Neutrophil (primary cell): ENCODE data around the gene KCNC1.

Experiments
- H3K27ac ChIP-seq: fragments of 200-600 bp; sonication (generic); 2 replicates; pipeline ENCODE4 v1.5.1; 2016; ENCODE audit warnings: mild to moderate bottlenecking, moderate library complexity
- H3K27me3 ChIP-seq: fragments of 200-600 bp; sonication (generic); 2 replicates; pipeline ENCODE4 v1.6.0; 2016; ENCODE audit warnings: mild to moderate bottlenecking
- H3K36me3 ChIP-seq: fragments of 200-600 bp; sonication (generic); 2 replicates; pipeline ENCODE4 v1.5.1; 2017
- H3K4me1 ChIP-seq, 2 experiments: fragments of 200-600 bp in 1 of 2; sonication (generic) in 1 of 2; 1 replicate in 1 of 2; 2 replicates in 1 of 2; pipeline versions ENCODE4 v1.5.1 to v1.6.1; 2013 to 2016; ENCODE audit warnings: low read depth in 1 of 2, low read length in 1 of 2, mild to moderate bottlenecking in 1 of 2, moderate library complexity in 1 of 2; ENCODE audit not compliant: control insufficient read depth in 1 of 2, insufficient read depth in 1 of 2
- H3K4me3 ChIP-seq, 2 experiments: fragments of 200-600 bp in 1 of 2; sonication (generic) in 1 of 2; 1 replicate in 1 of 2; 2 replicates in 1 of 2; pipeline ENCODE4 v1.5.1; 2013 to 2016; ENCODE audit warnings: low read depth in 1 of 2, low read length in 1 of 2, mild to moderate bottlenecking in 1 of 2, moderate library complexity in 1 of 2
- H3K9me3 ChIP-seq: fragments of 200-600 bp; sonication (generic); 2 replicates; pipeline ENCODE4 v1.5.1; 2016
- CTCF ChIP-seq: fragments of 200-600 bp; sonication (generic); IDR thresholded peaks from 2 replicates; pipeline ENCODE4 v1.5.1; 2016; ENCODE audit warnings: antibody characterized with exemption

The KCNC1 gene

GRCh38 chr11:17775507-17776211, 41.1 kb downstream of the KCNC1 start:
- Histone ChIP-seq H3K36me3 (no peaks in the 10 kb centered on the region), H3K9me3 (no peaks in the 10 kb centered on the region), H3K27ac (no peak overlapping the region), H3K4me3 (no peak overlapping the region), H3K27me3 (no peaks in the 10 kb centered on the region), H3K4me1 (no peaks in the 10 kb centered on the region)
- TF ChIP-seq CTCF, result no peak

GRCh38 chr11:17776212-17776875, 41.8 kb downstream of the KCNC1 start:
- Histone ChIP-seq H3K27ac (no peak overlapping the region), H3K36me3 (no peaks in the 10 kb centered on the region), H3K27me3 (no peaks in the 10 kb centered on the region)

GRCh38 chr11:17777086-17777737, 42.6 kb downstream of the KCNC1 start:
- Histone ChIP-seq H3K36me3 (no peaks in the 10 kb centered on the region), H3K4me1 (no peaks in the 10 kb centered on the region), H3K27me3 (no peaks in the 10 kb centered on the region), H3K27ac (no peak overlapping the region), H3K4me3 (no peak overlapping the region), H3K9me3 (no peaks in the 10 kb centered on the region)
- TF ChIP-seq CTCF, result no peak

More at GRCh38 chr11:17776212-17776875, 41.8 kb downstream of the KCNC1 start:
- TF ChIP-seq CTCF, result no peak
- Histone ChIP-seq H3K4me3 (no peak overlapping the region), H3K9me3 (no peaks in the 10 kb centered on the region), H3K4me1 (no peaks in the 10 kb centered on the region)

- no peaks in the 10 kb centered on the region for H3K9me3 ChIP-seq
- no peak for TF ChIP-seq CTCF
- no peaks in the 10 kb centered on the region for H3K27me3 ChIP-seq
- H3K4me1 ChIP-seq, result no peaks in the 10 kb centered on the region
- H3K27ac ChIP-seq, result no peak overlapping the region
- H3K36me3 ChIP-seq, result no peaks in the 10 kb centered on the region
- no peak overlapping the region for H3K4me3 ChIP-seq
Measured at GRCh38 chr11:17777738-17778091, 43.1 kb downstream of the KCNC1 start.

- no peak for TF ChIP-seq CTCF
- no peak overlapping the region for H3K27ac ChIP-seq
- no peaks in the 10 kb centered on the region for H3K9me3 ChIP-seq
- no peaks in the 10 kb centered on the region for H3K36me3 ChIP-seq
- H3K27me3 ChIP-seq, result no peaks in the 10 kb centered on the region
- no peak overlapping the region for H3K4me3 ChIP-seq
- no peaks in the 10 kb centered on the region for H3K4me1 ChIP-seq
Measured at GRCh38 chr11:17778352-17778751, 43.8 kb downstream of the KCNC1 start.
